Progenitor cell of endocrine pancreas (in vitro differentiated cells): ENCODE measurements around the gene NFKB2. TPM values are rescaled to one million over a fixed set of nuclear protein-coding genes. Genes with fewer than 3 reads are reported as not detected.

Experiments used
- DNase-seq: peaks from one replicate; pipeline ENCODE4 v3.0.0; 2021; ENCODE audit warnings: low spot score; ENCODE audit not compliant: unreplicated experiment
- H3K27ac Mint-ChIP-seq: 2 replicates; pipeline ENCODE4 v1.8.0; 2021; ENCODE audit warnings: mild to moderate bottlenecking, moderate library complexity, mixed read lengths
- H3K27me3 Mint-ChIP-seq: 2 replicates; pipeline ENCODE4 v1.8.0; 2021; ENCODE audit warnings: mixed read lengths
- H3K36me3 Mint-ChIP-seq: 2 replicates; pipeline ENCODE4 v1.8.0; 2022; ENCODE audit warnings: mixed read lengths; ENCODE audit not compliant: insufficient read depth
- H3K4me1 Mint-ChIP-seq: 2 replicates; pipeline ENCODE4 v1.8.0; 2021; ENCODE audit warnings: low read depth, mixed read lengths
- H3K4me3 Mint-ChIP-seq: 2 replicates; pipeline ENCODE4 v1.8.0; 2021; ENCODE audit warnings: low read depth, mild to moderate bottlenecking, moderate library complexity, mixed read lengths
- H3K9me3 Mint-ChIP-seq: 2 replicates; pipeline ENCODE4 v1.8.0; 2021; ENCODE audit warnings: low read depth, mixed read lengths
- total RNA-seq: library from RNA; stranded (reverse); gene quantifications from 2 replicates; pipeline ENCODE4 v1.2.1, GENCODE V29; 2021
- TF ChIP-seq, protein P1 (sequence below): fragments of 200-600 bp; sonication (generic); IDR thresholded peaks from one replicate; pipeline ENCODE4 v1.5.0; 2021; ENCODE audit warnings: antibody characterized with exemption, mild to moderate bottlenecking; ENCODE audit not compliant: unreplicated experiment

NFKB2 gene
- total RNA-seq, 1 donor from 2014 or later: 21.6 TPM

- Mint-ChIP-seq H3K36me3 (no peaks in the 10 kb centered on the region), H3K9me3 (no peaks in the 10 kb centered on the region), H3K4me3 (no peak overlapping the region), H3K27ac (no peak overlapping the region), H3K4me1 (peaks cover 8% of the 10 kb centered on the region), H3K27me3 (peaks cover 23% of the 10 kb centered on the region)
- DNase-seq: no peak
- TF ChIP-seq, protein P1, sequence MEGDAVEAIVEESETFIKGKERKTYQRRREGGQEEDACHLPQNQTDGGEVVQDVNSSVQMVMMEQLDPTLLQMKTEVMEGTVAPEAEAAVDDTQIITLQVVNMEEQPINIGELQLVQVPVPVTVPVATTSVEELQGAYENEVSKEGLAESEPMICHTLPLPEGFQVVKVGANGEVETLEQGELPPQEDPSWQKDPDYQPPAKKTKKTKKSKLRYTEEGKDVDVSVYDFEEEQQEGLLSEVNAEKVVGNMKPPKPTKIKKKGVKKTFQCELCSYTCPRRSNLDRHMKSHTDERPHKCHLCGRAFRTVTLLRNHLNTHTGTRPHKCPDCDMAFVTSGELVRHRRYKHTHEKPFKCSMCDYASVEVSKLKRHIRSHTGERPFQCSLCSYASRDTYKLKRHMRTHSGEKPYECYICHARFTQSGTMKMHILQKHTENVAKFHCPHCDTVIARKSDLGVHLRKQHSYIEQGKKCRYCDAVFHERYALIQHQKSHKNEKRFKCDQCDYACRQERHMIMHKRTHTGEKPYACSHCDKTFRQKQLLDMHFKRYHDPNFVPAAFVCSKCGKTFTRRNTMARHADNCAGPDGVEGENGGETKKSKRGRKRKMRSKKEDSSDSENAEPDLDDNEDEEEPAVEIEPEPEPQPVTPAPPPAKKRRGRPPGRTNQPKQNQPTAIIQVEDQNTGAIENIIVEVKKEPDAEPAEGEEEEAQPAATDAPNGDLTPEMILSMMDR: no peak
These were observed 40.2 kb downstream of the NFKB2 start for GRCh38 chr10:102435529-102436233.

- DNase-seq: no peak
- no peaks in the 10 kb centered on the region for H3K9me3 Mint-ChIP-seq
- peak overlapping the region; percentile 57 for H3K27ac Mint-ChIP-seq
- H3K4me3 Mint-ChIP-seq: no peak overlapping the region
- H3K36me3 Mint-ChIP-seq: no peaks in the 10 kb centered on the region
- TF ChIP-seq, protein P1: no peak
- peaks cover 23% of the 10 kb centered on the region for H3K27me3 Mint-ChIP-seq
- peaks cover 8% of the 10 kb centered on the region for H3K4me1 Mint-ChIP-seq
These were observed 40.8 kb downstream of the NFKB2 start for GRCh38 chr10:102436312-102436711.

- H3K27ac Mint-ChIP-seq: no peak overlapping the region
- peaks cover 2% of the 10 kb centered on the region for H3K4me1 Mint-ChIP-seq
These were observed 42.0 kb downstream of the NFKB2 start for GRCh38 chr10:102437515-102437914.

GRCh38 chr10:102438374-102438773, 42.9 kb downstream of the NFKB2 start:
- H3K4me3 Mint-ChIP-seq: no peak overlapping the region
- H3K4me1 Mint-ChIP-seq: peaks cover 2% of the 10 kb centered on the region
- no peaks in the 10 kb centered on the region for H3K9me3 Mint-ChIP-seq
- TF ChIP-seq, protein P1: no peak
- H3K36me3 Mint-ChIP-seq: no peaks in the 10 kb centered on the region
- no peak for DNase-seq
- H3K27me3 Mint-ChIP-seq: peaks cover 23% of the 10 kb centered on the region
- no peak overlapping the region for H3K27ac Mint-ChIP-seq

More at GRCh38 chr10:102437515-102437914, 42.0 kb downstream of the NFKB2 start:
- peaks cover 23% of the 10 kb centered on the region for H3K27me3 Mint-ChIP-seq
- TF ChIP-seq, protein P1: no peak
- H3K9me3 Mint-ChIP-seq: no peaks in the 10 kb centered on the region
- no peak for DNase-seq
- no peaks in the 10 kb centered on the region for H3K36me3 Mint-ChIP-seq
- H3K4me3 Mint-ChIP-seq: no peak overlapping the region

- no peak for DNase-seq
- Mint-ChIP-seq H3K27me3 (no peaks in the 10 kb centered on the region), H3K27ac (no peak overlapping the region), H3K36me3 (no peaks in the 10 kb centered on the region), H3K4me1 (peaks cover 6% of the 10 kb centered on the region), H3K4me3 (no peak overlapping the region), H3K9me3 (no peaks in the 10 kb centered on the region)
- TF ChIP-seq, protein P1: no peak
These were observed 49.3 kb downstream of the NFKB2 start for GRCh38 chr10:102444851-102445250.
